Measurements from ENCODE around the gene SCAI.
"Not testable (repeated sequence)": the region's sequence is repeated elsewhere in the genome, so short reads cannot be mapped to it uniquely, and the experiment has no call there.

SCAI gene

DNA sequence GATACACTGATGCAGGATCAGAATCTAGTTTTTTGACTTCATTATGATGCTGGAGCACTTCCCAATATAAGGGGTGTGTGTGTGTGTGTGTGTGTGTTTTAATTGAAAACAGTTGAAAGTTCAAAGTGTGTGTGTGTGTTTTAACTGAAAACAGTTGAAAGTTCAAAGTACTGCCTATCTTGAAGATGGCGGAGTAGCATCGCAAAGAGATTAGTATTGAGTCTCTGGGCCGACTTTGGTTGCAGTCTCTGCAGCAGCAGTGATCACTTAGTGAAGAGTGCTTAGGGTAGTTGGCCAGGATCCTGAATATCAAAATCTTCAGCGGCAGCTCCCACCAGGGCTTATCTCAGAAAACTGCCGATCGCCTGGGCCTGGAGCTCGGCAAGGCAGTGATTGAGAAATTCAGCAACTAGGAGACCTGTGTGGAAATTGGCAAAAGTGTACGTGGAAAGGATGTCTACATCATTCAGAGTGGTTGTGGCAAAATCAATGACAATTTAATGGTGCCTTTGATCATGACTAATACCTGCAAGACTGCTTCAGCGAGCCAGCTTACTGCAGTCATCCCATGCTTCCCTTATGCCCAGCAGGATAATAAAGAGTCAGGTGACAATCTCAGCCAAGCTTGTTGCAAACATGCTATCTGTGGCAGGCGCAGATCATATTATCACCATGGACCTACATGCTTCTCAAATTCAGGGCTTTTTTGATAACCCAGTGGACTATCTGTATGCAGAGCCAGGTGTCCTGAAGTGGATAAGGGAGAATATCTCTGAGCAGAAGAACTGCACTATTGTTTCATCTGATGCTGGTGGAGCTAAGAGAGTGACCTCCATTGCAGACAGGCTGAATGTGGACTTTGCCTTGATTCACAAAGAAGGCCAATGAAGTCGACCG is 7.3 kb upstream of the SCAI start:
- no peak for DNase-seq (ENCODE audit: low read depth, low spot score)

- no peak for DNase-seq (ENCODE audit: low read depth, low spot score)
These were observed 4.1 kb upstream of the SCAI start for GRCh38 chr9:125147401-125147951.

- DNase-seq (ENCODE audit: low read depth, low spot score): no peak
These were observed 2.9 kb upstream of the SCAI start for GRCh38 chr9:125146247-125146646.

DNA sequence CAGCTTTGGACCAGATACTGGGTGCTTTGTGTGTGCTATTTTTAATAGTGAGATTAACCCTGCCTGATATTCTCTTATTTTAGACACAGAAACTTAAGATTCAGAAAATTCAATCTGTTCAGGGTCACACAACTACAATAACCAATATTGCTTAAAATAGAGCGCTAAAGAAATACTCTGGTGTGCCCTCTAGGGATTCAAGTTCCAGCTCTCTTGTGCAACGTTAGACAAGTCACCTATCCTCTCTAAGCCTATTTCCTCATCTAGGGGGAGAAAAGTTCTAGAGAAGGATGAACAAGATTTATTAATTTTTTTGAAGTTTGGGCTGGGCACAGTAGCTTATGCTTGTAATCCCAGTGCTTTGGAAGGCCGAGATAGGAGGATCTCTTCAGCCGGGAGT is 2.1 kb upstream of the SCAI start:
- no peak for DNase-seq (ENCODE audit: low read depth, low spot score)

- no peak for DNase-seq (ENCODE audit: low read depth, low spot score)
These were observed 560 bp downstream of the SCAI start for GRCh38 chr9:125142560-125143376.

DNA sequence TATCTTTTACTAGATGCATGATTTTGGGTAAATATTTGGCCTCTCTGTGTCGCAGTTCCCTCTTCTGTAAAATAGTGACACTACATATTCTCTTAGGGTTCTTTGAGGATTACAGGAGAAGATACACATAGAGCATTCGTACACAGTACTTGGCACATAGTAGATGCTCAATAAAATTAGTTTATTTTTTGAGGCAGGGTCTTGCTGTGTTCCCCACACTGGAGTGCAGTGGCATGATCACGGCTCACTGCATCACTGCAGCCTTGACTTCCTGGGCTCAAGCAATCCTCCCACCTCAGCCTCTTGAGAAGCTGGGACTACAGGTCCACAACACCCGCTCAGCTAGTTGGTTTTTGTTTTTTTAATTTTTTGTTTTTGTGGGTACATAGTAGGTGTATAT is 1.6 kb downstream of the SCAI start:
- DNase-seq (ENCODE audit: low read depth, low spot score): no peak

DNA sequence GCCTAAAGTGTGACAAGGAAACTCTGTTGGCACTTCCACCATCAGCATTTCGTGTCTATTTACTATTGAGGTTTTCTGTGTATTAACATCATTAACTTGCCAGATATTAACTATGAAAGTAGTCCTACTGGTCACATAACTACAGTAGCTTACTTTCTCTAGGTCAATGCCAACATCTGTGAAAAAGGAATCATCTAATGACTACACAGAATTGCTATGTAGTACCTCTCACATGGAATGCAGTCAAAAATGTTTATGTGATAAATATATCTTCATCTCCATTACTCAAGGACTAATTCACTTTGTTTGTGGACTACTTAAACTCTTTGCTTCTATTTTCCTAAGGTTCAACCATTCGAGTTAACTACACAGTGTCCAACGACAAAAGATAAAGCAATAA is 2.1 kb downstream of the SCAI start:
- no peak for DNase-seq (ENCODE audit: low read depth, low spot score)

- no peak for DNase-seq (ENCODE audit: low read depth, low spot score)
These were observed 2.8 kb downstream of the SCAI start for GRCh38 chr9:125140576-125140975.

DNA sequence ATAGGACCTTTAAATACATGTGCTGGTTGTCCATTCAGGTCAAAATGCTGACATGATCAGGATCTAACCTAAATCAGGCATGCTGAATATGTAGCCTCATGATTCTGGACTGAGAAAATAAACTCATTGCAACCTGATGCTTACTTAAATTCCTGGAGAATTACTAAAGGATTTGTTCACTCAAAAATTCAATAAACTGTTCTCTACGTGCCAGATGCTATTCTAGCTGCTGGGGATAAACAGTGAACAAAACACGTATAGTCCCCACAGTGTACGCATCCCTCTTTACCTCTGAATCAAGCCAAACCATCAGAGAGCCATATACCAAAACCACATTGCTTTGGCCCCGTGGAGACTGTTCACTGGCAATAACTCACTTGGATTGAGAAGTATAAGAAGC is 6.1 kb downstream of the SCAI start:
- DNase-seq (ENCODE audit: low read depth, low spot score): no peak

DNA sequence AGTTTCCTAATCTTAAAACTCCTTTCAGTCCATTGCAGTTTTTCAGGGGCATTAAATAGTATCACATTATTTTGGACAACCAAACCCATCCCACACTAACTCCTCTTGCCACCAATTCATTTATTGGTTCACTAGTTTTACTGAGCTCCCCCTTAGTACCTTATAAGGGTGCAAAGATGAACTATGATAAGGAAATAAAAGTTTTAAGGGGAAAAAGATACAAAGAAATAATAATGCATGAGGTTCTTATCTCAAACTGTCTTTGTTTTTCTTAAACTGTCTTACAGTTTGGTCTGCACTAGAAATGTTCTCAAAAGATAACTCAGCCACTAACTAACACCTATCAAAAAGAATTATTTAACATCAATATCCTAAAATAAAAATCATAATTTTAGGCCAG is 8.4 kb downstream of the SCAI start:
- DNase-seq (ENCODE audit: low read depth, low spot score): no peak

DNA sequence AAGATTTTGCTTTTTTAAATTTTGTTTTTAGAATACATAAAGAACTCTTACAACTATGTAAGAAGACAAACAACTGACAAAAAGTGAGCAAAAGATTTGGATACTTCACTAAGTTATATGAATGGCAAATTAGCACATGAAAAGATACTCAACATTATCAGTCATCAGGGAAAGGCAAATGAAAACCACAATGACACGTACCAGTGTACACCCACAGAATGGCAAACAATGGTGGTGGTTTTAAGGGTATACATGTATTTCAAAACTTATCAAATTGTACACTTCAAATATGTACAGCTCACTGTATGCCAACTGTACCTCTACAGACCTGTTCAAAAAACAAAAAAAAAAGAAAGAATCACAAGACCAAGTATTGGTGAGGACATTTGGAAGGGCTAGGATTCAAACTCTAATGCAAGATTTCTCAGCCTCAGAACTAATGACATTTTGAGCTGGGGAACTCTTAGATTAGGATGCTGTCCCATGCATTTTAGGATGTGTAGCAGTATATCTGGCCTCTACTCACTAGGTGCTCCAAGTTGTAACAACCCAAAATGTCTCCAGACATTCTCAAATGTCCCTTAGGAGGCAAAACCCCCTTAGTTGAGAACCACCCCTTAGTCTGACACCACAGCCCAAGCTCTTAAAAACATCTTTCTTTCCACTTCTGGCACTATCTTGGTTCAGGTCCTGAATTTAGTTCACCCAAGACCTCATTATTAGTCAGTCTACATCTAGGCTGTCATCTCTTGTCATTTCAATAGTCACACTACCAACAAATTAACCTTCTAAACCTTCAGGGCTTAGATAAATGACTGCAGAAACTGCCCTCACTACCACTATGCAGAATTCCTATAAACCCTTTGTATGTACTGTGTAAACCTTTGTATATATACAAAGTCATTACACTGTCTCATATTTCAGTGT is 9.7 kb downstream of the SCAI start:
- no peak for DNase-seq (ENCODE audit: low read depth, low spot score)

GRCh38 chr9:125131778-125132177 is 11.6 kb downstream of the SCAI start:
- no peak for DNase-seq (ENCODE audit: low read depth, low spot score)

GRCh38 chr9:125126019-125126746 is 17.1 kb downstream of the SCAI start:
- peak; percentile 60 for DNase-seq (ENCODE audit: low read depth, low spot score)

DNA sequence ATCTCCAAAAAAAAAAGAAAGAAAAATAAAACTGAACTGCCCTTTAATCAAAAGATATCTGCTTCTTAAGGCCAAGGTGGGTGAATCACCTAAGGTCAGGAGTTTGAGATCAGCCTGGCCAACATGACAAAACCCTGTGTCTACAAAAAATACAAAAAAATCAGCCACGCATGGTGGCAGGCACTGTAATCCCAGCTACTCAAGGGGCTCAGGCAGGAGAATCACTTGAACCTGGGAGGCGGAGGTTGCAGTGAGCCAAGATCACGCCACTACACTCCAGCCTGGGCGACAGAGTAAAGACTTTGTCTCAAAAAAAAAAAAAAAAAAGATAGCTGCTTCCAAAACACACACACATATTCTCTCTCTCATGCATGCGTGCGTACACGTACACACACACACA is 17.8 kb downstream of the SCAI start:
- DNase-seq (ENCODE audit: low read depth, low spot score): no peak

DNA sequence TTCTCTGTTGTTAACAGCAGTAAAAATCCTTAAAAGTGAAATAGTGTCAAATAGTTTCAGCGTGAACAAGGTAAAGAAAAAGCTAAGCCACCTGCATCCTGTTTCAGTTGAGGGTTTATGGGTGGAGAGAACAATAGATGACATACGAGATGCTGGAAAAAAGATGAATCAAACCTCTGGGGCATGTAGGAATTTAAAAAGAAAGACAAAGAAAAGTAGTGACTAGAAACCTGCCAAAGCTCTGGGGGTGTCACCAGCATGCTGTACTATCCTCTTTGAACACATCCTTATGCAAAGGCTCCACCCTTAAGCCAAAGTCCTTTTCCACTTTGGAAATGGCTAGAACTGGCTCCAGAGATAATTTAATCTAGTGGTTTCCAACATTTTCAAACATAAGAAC is 22.2 kb downstream of the SCAI start:
- DNase-seq (ENCODE audit: low read depth, low spot score): no peak

- no peak for DNase-seq (ENCODE audit: low read depth, low spot score)
These were observed 23.6 kb downstream of the SCAI start for GRCh38 chr9:125119643-125120286.

DNA sequence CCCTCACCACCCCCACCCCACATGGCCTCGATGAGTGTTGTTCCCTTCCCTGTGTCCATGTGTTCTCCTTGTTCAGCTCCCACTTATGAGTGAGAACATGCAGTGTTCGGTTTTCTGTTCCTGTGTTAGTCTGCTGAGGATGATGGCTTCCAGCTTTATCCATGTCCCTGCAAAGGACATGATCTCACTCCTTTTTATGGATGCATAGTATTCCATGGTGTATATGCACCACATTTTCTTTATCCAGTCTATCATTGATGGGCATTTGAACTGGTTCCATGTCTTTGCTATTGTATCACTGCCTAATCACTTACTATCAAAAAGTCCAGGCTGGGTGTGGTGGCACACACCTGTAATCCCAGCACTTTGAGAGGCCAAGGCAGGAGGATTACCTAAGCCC is 24.6 kb downstream of the SCAI start:
- DNase-seq (ENCODE audit: low read depth, low spot score): not testable (repeated sequence)

DNA sequence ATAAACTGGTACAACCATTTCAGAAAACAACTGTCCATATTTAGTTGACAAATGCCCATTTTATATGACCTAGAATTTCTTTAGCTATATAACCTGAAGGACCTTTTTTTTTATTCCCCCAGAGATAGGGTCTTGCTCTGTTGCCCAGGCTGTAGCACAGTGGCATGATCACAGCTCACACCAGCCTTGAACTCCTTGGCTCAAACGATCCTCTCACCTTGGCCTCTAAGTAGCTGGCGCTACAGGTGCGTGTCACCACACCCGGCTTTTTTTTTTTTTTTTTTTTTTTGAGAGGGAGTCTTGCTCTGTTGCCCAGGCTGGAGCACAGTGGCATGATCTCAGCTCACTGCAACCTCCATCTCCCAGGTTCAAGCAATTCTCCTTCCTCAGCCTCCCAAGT is 28.8 kb downstream of the SCAI start:
- DNase-seq (ENCODE audit: low read depth, low spot score): not testable (repeated sequence)

- DNase-seq (ENCODE audit: low read depth, low spot score): no peak
These were observed 32.9 kb downstream of the SCAI start for GRCh38 chr9:125110464-125110863.

DNA sequence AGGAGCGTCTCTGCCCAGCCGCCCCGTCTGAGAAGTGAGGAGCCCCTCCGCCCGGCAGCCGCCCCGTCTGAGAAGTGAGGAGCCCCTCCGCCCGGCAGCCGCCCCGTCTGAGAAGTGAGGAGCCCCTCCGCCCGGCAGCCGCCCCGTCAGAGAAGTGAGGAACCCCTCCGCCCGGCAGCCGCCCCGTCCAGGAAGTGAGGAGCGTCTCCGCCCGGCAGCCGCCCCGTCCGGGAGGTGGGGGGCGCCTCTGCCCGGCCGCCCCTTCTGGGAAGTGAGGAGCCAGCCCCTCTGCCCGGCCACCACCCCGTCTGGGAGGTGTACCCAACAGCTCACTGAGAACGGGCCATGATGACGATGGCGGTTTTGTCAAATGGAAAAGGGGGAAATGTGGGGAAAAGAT is 34.8 kb downstream of the SCAI start:
- DNase-seq (ENCODE audit: low read depth, low spot score): not testable (repeated sequence)
